ENCODE measurements around the gene PTPN1.

- TF ChIP-seq CTCF (conservative IDR thresholded peaks at IDR 0.05; ENCODE audit: low read length), result no peak
- TF ChIP-seq EZH2phosphoT487 (IDR thresholded peaks at IDR 0.05; ENCODE audit: borderline replicate concordance, low read depth, low read length), result no peak
These were observed 39.0 kb upstream of the PTPN1 start for GRCh38 chr20:50471231-50471630.
